ENCODE data around the gene CYB5R4. TPM values are rescaled to one million over a fixed set of nuclear protein-coding genes. Genes with fewer than 3 reads are reported as not detected.

The CYB5R4 gene
- total and polyA plus RNA-seq, 2 of the 13 experiments (the other 11 are each of a cell fraction or from before 2014, with no cell fraction given): 5.3 to 26.1 TPM

DNA sequence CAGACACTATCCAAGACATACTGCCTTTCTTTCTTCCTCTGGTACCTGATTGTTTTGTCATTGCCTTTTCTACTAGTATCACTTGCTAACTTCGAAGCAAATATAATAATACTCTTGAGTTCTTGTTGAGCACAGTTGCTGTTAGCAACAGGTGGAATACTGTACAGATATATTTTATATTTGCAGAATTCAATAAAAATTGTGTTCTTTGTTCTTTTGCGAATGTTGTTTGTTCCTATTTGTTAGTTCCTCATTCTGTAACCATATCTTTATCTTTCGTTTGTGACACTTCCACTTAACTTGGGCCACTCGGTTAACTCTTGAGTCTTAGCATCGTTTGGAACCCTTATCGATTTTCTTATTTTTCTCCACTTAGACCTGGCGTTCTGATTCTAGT is 868 bp downstream of the CYB5R4 start (continued):
- TF ChIP-seq, protein P1, sequence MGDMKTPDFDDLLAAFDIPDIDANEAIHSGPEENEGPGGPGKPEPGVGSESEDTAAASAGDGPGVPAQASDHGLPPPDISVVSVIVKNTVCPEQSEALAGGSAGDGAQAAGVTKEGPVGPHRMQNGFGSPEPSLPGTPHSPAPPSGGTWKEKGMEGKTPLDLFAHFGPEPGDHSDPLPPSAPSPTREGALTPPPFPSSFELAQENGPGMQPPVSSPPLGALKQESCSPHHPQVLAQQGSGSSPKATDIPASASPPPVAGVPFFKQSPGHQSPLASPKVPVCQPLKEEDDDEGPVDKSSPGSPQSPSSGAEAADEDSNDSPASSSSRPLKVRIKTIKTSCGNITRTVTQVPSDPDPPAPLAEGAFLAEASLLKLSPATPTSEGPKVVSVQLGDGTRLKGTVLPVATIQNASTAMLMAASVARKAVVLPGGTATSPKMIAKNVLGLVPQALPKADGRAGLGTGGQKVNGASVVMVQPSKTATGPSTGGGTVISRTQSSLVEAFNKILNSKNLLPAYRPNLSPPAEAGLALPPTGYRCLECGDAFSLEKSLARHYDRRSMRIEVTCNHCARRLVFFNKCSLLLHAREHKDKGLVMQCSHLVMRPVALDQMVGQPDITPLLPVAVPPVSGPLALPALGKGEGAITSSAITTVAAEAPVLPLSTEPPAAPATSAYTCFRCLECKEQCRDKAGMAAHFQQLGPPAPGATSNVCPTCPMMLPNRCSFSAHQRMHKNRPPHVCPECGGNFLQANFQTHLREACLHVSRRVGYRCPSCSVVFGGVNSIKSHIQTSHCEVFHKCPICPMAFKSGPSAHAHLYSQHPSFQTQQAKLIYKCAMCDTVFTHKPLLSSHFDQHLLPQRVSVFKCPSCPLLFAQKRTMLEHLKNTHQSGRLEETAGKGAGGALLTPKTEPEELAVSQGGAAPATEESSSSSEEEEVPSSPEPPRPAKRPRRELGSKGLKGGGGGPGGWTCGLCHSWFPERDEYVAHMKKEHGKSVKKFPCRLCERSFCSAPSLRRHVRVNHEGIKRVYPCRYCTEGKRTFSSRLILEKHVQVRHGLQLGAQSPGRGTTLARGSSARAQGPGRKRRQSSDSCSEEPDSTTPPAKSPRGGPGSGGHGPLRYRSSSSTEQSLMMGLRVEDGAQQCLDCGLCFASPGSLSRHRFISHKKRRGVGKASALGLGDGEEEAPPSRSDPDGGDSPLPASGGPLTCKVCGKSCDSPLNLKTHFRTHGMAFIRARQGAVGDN (CRISPR knock-in tag; IDR thresholded peaks at IDR 0.05): no peak

DNA sequence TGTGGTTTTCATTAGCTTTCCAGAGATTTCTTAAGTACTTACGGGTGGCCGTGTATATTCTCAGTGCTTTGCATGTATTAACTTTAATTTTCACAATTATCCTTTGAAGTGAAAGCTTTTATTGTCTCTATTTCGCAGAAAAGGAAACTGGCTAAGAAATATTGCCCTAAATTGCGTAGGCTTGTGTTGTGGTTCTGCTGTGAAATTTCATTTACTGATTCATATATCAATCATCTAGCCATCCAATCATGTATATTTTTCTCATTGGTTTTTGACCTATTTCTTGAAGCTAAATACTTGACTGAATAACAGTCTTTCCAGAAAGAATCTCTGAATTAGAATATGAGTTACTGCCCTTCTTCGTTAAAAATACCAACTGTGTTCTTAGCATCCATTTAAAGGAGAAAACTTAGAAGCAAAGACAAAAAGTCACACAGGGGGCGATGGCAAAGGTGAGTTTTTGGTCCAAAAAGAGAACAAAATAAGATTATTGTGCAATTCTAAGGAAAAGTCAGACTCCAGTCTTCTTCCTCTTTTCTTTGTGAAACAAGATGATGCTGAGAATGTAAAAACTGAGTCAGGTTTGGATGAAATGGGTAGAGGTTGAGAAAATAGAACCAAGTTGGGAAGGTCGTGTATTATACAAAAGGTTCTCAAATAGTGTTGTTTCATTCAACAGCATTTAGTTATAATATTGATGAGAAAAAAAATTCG is 1.4 kb downstream of the CYB5R4 start:
- Histone ChIP-seq H3K9ac (ENCODE audit: insufficient read depth, low read depth, low read length) (peak overlapping the region; percentile 80; the same call in 1 of the 2 replicates), H3K79me2 (ENCODE audit: insufficient read depth, low read length) (peaks cover 9% of the 10 kb centered on the region), H3K4me3 (replicated peaks in 1 of 3; ENCODE audit: insufficient read depth in 1 of 3, low read depth in 2 of 3, low read length in 3 of 3) (peak overlapping the region; percentile 78 to 91 (median 80); a peak in 5 of 6 replicates), H3K4me1 (ENCODE audit: insufficient read depth, low read length) (peaks cover 17% of the 10 kb centered on the region), H3K4me2 (ENCODE audit: low read depth, low read length) (peak overlapping the region; percentile 77), H2AFZ (ENCODE audit: low read length) (no peak overlapping the region), H3K27me3 (ENCODE audit: control insufficient read depth in 1 of 2, insufficient read depth in 2 of 2, low read length in 2 of 2) (no peaks in the 10 kb centered on the region; a peak in 1 of 5 replicates), H3K36me3 (replicated peaks in 1 of 2; ENCODE audit: control insufficient read depth in 1 of 2, insufficient read depth in 2 of 2, low read length in 2 of 2) (peaks cover 0 to 7% of the 10 kb centered on the region in 2 experiments; a peak in 1 of 5 replicates), H4K20me1 (ENCODE audit: insufficient read depth, low read length) (no peaks in the 10 kb centered on the region), H3K9me3 (ENCODE audit: low read length) (no peaks in the 10 kb centered on the region), H3K27ac (ENCODE audit: extremely low read length, insufficient read depth, low read length) (no peak overlapping the region)
- POLR2A ChIA-PET: no interaction called here
- no peak for TF ChIP-seq GATAD2A (CRISPR knock-in tag; IDR thresholded peaks at IDR 0.05)
- peak; percentile 38; the same call in 1 of the 2 replicates for TF ChIP-seq CEBPB (IDR thresholded peaks at IDR 0.05; ENCODE audit: borderline replicate concordance, low read depth, low read length)
- ATAC-seq (no peak), FAIRE-seq (no peak), DNase-seq (ENCODE audit: low spot score) (no peak)
- 68% methylated on average over 8 of the region's 8 CpGs for WGBS (ENCODE audit: low lambda C conversion rate)
- CTCF ChIA-PET (ENCODE audit: low intra/inter-chr PET ratio, low total read pairs): no interaction called here
- intact Hi-C loops (cut with micrococcal nuclease; ENCODE audit: unreplicated experiment): no loop called here
- in situ Hi-C loops (cut with HindIII; ENCODE audit: extremely low pct_ligation_motif_present, low pct_unique_long_range_greater_than_20kb): no loop called here
- BruUV-seq (replicated peaks): TSS peak; percentile 62

All from HepG2 (cell line).